MM.1S (cell line): ENCODE measurements around the gene ERF.

Source experiments
- DNase-seq: peaks from one replicate; pipeline ENCODE4 v3.0.0-alpha.2; 2015
- H2AFZ ChIP-seq: fragments of 300-600 bp; sonication (generic); 2 replicates; pipeline ENCODE4 v1.6.0; 2016; ENCODE audit warnings: antibody characterized with exemption, low read length
- H3F3A ChIP-seq: fragments of 300-600 bp; sonication (generic); 2 replicates; pipeline ENCODE4 v1.6.1; 2016; ENCODE audit warnings: mild to moderate bottlenecking, antibody characterized with exemption, low read length, moderate library complexity, mixed read lengths; ENCODE audit not compliant: insufficient read depth
- H3K27ac ChIP-seq: fragments of 300-600 bp; sonication (generic); 2 replicates; pipeline ENCODE4 v1.5.1; 2016; ENCODE audit warnings: mild to moderate bottlenecking, low read length
- H3K27me3 ChIP-seq: fragments of 300-600 bp; sonication (generic); replicated peaks from 2 replicates; pipeline ENCODE4 v1.6.0; 2016; ENCODE audit warnings: low read length; ENCODE audit not compliant: insufficient read depth
- H3K36me3 ChIP-seq: fragments of 300-600 bp; sonication (generic); replicated peaks from 2 replicates; pipeline ENCODE4 v1.6.1; 2016; ENCODE audit warnings: mild to moderate bottlenecking, low read length, mixed read lengths; ENCODE audit not compliant: insufficient read depth
- H3K4me1 ChIP-seq: fragments of 300-600 bp; sonication (generic); 2 replicates; pipeline ENCODE4 v1.6.1; 2016; ENCODE audit warnings: low read length, mixed read lengths
- H3K4me2 ChIP-seq: fragments of 300-600 bp; sonication (generic); 2 replicates; pipeline ENCODE4 v1.6.0; 2016; ENCODE audit warnings: low read depth, low read length
- H3K4me3 ChIP-seq: fragments of 300-600 bp; sonication (generic); 2 replicates; pipeline ENCODE4 v1.5.1; 2016; ENCODE audit warnings: low read length, mixed read lengths
- H3K79me2 ChIP-seq: fragments of 300-600 bp; sonication (generic); 2 replicates; pipeline ENCODE4 v1.6.1; 2016; ENCODE audit warnings: mixed run types, low read length, mixed read lengths
- H3K9ac ChIP-seq: fragments of 300-600 bp; sonication (generic); 2 replicates; pipeline ENCODE4 v1.6.1; 2016; ENCODE audit warnings: low read length, mixed read lengths
- H3K9me2 ChIP-seq: fragments of 300-600 bp; sonication (generic); replicated peaks from 2 replicates; pipeline ENCODE4 v1.6.1; 2016; ENCODE audit warnings: mild to moderate bottlenecking, low read length, mixed read lengths; ENCODE audit not compliant: insufficient read depth
- H3K9me3 ChIP-seq: fragments of 300-600 bp; sonication (generic); replicated peaks from 2 replicates; pipeline ENCODE4 v1.6.1; 2016; ENCODE audit warnings: mild to moderate bottlenecking, low read length, mixed read lengths; ENCODE audit not compliant: insufficient read depth
- H4K20me1 ChIP-seq: fragments of 300-600 bp; sonication (generic); 2 replicates; pipeline ENCODE4 v1.6.1; 2016; ENCODE audit warnings: mild to moderate bottlenecking, low read length, moderate library complexity, mixed read lengths; ENCODE audit not compliant: insufficient read depth
- CTCF ChIP-seq: fragments of 300-600 bp; sonication (generic); IDR thresholded peaks from 2 replicates; pipeline ENCODE4 v1.5.1; 2016; ENCODE audit warnings: antibody characterized with exemption, low read length, mixed read lengths
- EZH2 ChIP-seq: fragments of 300-600 bp; sonication (generic); optimal IDR thresholded peaks from 2 replicates; pipeline ENCODE3; 2017; ENCODE audit warnings: low read depth, mild to moderate bottlenecking, antibody characterized with exemption, low read length, mixed read lengths
- EZH2phosphoT487 ChIP-seq: fragments of 300-600 bp; sonication (generic); IDR thresholded peaks from 2 replicates; pipeline ENCODE4 v1.6.1; 2018; ENCODE audit warnings: antibody characterized with exemption, low read length

ERF gene

GRCh38 chr19:42272989-42273406, 18.1 kb upstream of the ERF start:
- H3K36me3 ChIP-seq: no peaks in the 10 kb centered on the region
- H3K27me3 ChIP-seq: no peaks in the 10 kb centered on the region
- H3K9me2 ChIP-seq: no peaks in the 10 kb centered on the region
- H3K9ac ChIP-seq: no peak overlapping the region
- H3K4me1 ChIP-seq: peaks cover 8% of the 10 kb centered on the region
- no peak overlapping the region for H3K27ac ChIP-seq
- peaks cover 13% of the 10 kb centered on the region for H3F3A ChIP-seq
- H4K20me1 ChIP-seq: no peaks in the 10 kb centered on the region
- H3K4me2 ChIP-seq: no peak overlapping the region
- no peak for DNase-seq
- H3K79me2 ChIP-seq: peaks cover 56% of the 10 kb centered on the region
- no peak overlapping the region for H2AFZ ChIP-seq
- TF ChIP-seq CTCF: no peak
- no peak for TF ChIP-seq EZH2phosphoT487
- TF ChIP-seq EZH2: no peak
- H3K9me3 ChIP-seq: no peaks in the 10 kb centered on the region
- H3K4me3 ChIP-seq: no peak overlapping the region

- Histone ChIP-seq H2AFZ (no peak overlapping the region), H3K79me2 (peaks cover 56% of the 10 kb centered on the region), H3K4me1 (peaks cover 11% of the 10 kb centered on the region), H3K4me2 (no peak overlapping the region), H3K27ac (no peak overlapping the region), H4K20me1 (no peaks in the 10 kb centered on the region), H3K9me2 (no peaks in the 10 kb centered on the region), H3K4me3 (no peak overlapping the region), H3K36me3 (no peaks in the 10 kb centered on the region), H3F3A (peaks cover 13% of the 10 kb centered on the region), H3K9me3 (no peaks in the 10 kb centered on the region), H3K9ac (no peak overlapping the region), H3K27me3 (no peaks in the 10 kb centered on the region)
- no peak for DNase-seq
- TF ChIP-seq EZH2phosphoT487 (no peak), CTCF (no peak), EZH2 (no peak)
These were observed 17.6 kb upstream of the ERF start for GRCh38 chr19:42272535-42272897.

GRCh38 chr19:42271861-42272534, 17.1 kb upstream of the ERF start:
- no peaks in the 10 kb centered on the region for H3K36me3 ChIP-seq
- H3K79me2 ChIP-seq: peaks cover 56% of the 10 kb centered on the region
- H2AFZ ChIP-seq: no peak overlapping the region
- H3K4me2 ChIP-seq: no peak overlapping the region
- H3K4me1 ChIP-seq: peaks cover 13% of the 10 kb centered on the region
- H3F3A ChIP-seq: peaks cover 13% of the 10 kb centered on the region
- H3K9me2 ChIP-seq: no peaks in the 10 kb centered on the region
- H3K9me3 ChIP-seq: no peaks in the 10 kb centered on the region
- no peak overlapping the region for H3K27ac ChIP-seq
- H3K4me3 ChIP-seq: no peak overlapping the region
- no peaks in the 10 kb centered on the region for H4K20me1 ChIP-seq
- no peak overlapping the region for H3K9ac ChIP-seq
- H3K27me3 ChIP-seq: no peaks in the 10 kb centered on the region
- no peak for DNase-seq
- no peak for TF ChIP-seq EZH2
- TF ChIP-seq CTCF: no peak
- TF ChIP-seq EZH2phosphoT487: no peak
